Measurements from ENCODE around the gene PTCH2.
"Not testable (repeated sequence)": the region's sequence is repeated elsewhere in the genome, so short reads cannot be mapped to it uniquely, and the experiment has no call there.

The PTCH2 gene

DNA sequence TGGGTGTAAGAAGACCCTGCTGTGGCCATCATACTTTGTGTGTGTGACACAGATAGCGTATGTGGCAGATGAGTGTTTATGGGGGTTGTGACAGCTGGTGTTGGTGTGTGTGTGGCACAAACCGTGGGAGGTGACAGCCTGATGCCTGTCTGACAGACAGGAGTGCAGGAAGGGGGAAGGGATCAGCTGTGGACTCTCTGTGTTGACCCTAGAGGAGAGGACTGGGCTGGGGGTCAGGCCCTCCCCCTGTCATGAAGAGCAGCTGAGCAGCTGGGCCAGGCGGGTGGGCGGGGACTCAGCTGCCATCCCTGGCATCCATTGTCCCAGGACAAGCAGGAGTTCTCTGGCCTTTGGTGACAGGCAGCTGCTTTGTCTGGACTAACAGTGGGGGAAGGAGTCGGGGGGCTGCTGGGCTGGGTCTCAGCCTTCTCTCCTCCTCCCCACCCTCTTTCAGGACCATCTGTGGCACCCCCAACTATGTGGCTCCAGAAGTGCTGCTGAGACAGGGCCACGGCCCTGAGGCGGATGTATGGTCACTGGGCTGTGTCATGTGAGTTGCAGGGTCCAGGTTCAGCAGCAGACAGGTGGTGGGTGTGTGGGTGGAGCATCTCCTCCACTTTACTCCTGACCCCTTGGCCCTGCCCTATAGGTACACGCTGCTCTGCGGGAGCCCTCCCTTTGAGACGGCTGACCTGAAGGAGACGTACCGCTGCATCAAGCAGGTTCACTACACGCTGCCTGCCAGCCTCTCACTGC is 40.6 kb downstream of the PTCH2 start:
- no peak for DNase-seq (ENCODE audit: low spot score)

- DNase-seq (ENCODE audit: low spot score) = no peak
These were observed 41.4 kb downstream of the PTCH2 start for GRCh38 chr1:44801491-44802305.

GRCh38 chr1:44799770-44800584 is 43.1 kb downstream of the PTCH2 start, which contains the start of gene PLK3:
PLK3 (plus strand) TSS chr1:44800377; CDS start chr1:44800464, 87 bp downstream.
- peak; percentile 99 for DNase-seq (ENCODE audit: low spot score)

GRCh38 chr1:44798481-44799365 is 44.3 kb downstream of the PTCH2 start:
- no peak for DNase-seq (ENCODE audit: low spot score)

DNA sequence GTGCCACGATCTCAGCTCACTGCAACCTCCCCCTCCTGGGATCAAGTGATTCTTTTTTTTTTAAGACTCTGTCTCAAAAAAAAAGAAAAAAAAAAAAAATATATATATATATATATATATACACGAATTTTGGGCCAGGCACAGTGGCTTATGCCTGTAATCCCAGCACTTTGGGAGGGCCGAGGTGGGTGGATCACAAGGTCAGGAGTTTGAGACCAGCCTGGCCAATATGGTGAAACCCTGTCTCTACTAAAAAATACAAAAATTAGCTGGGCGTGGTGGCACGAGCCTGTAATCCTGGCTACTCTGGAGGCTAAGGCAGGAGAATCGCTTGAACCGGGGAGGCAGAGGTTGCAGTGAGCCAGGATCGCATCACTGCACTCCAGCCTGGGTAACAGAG is 45.2 kb downstream of the PTCH2 start:
- not testable (repeated sequence) for DNase-seq (ENCODE audit: low spot score)

- DNase-seq (ENCODE audit: low spot score) = no peak
These were observed 50.1 kb downstream of the PTCH2 start for GRCh38 chr1:44792736-44793502.

GRCh38 chr1:44790968-44791801 is 51.9 kb downstream of the PTCH2 start:
- DNase-seq (ENCODE audit: low spot score) = no peak

- no peak for DNase-seq (ENCODE audit: low spot score)
These were observed 54.8 kb downstream of the PTCH2 start, which contains the start of gene BEST4 for GRCh38 chr1:44788120-44788860. BEST4 (minus strand) TSS chr1:44788170; CDS start chr1:44787705, 465 bp downstream.

DNA sequence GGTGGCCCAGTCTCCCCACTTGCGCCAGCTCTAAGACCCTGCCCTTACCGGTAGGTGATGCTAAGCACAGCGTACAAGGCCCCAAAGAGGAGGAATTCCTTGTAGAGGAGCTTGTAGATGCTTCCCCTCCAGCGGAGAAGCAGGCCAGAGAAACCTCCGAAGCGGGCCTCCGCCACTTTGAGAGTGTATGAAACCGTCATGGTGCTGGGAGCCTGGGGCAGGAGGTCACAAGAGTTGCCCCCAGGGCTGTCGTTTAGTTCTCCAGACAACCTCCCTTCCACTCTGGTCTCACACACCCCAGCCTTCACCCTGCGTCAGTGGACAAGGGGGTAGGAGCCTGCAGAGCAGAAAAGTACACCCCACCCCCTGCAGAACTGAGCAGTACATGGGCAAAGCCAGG is 55.5 kb downstream of the PTCH2 start:
- no peak for DNase-seq (ENCODE audit: low spot score)

DNA sequence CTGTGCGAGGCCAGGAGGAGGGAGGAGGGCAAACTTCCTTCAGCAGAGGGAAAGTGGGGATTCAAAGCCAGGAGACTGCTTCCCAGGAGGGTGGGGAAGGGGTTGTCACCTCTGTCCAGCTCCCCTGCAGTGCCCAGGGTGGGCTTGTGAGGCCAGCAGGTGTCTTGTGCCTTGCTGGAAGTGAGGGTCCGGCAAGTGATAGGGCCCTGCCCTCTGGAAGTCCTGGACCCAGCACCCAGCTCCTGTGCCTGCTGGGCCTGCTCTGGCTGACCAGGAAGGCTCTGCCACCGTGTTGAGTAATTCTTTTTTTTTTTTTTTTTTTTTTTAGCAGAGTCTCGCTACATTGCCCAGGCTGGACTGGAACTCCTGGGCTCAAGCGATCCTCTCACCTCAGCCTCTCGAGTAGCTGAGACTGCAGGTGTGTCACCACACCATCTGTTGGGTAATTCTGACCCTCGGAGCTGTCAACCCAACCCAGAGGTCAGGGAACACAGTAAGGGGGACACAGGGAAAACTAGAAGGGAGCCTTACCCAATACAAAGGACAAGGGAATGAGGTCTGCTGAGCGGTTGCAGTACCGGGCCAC is 56.1 kb downstream of the PTCH2 start:
- DNase-seq (ENCODE audit: low spot score) = no peak

- peak; percentile 70 for DNase-seq (ENCODE audit: low spot score)
These were observed 56.8 kb downstream of the PTCH2 start for GRCh38 chr1:44786138-44786840.

DNA sequence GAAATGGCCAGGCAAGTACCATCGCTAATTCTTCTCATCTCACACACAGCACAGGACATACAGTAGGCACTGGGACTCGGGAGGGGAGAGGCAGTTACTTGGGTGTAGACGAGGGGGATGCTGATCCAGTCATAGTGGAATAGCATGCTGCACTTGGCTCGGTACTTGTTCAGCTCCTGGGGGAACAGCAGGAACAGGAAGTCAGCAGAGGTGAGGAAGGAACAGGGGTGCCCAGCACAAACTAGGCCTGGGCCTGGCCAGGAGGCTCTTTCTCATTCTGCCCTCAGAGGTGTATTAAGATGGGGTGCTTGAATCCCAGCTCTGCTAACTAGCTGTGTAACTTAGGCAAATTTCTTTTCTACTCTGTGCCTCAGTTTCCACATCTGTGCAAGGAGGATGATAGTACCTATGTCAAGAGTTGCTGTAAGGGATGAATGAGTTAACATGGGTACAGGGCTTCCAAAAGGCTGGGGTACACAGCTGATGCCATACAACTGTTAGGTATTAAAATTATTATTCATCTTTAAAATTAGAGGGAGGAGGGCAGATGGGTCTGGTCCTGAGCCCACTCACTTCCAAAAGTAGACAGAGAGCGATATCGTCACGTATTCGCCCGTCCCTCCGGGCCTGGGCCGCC is 57.4 kb downstream of the PTCH2 start:
- no peak for DNase-seq (ENCODE audit: low spot score)

GRCh38 chr1:44785029-44785380 is 58.0 kb downstream of the PTCH2 start:
- DNase-seq (ENCODE audit: low spot score) = no peak

GRCh38 chr1:44784094-44785028 is 58.7 kb downstream of the PTCH2 start:
- DNase-seq (ENCODE audit: low spot score) = no peak

DNA sequence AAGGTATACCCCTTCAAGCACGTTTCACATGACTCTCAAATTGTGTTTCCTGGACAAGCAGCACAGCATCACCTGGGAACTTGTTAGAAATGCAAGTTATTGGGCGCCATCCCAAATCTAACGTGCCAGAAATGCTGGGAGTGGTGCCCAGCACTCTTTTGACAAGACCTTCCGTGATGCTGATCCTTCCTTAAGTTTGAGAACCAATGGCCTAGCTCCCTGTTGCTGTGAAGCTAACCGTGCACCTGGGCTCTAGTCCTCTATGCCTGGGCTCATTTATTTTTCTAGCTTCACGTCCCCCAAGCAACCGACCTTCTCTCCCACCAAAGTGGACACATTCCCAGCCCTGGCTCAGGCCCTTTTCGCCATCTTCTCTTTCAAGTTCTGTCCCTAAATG is 59.4 kb downstream of the PTCH2 start:
- DNase-seq (ENCODE audit: low spot score) = no peak

- DNase-seq (ENCODE audit: low spot score) = no peak
These were observed 62.4 kb downstream of the PTCH2 start for GRCh38 chr1:44780583-44781121.
